IMR-90 (cell line): ENCODE results near the gene UBA5.

ENCODE experiments used
- CEBPB ChIP-seq: IDR thresholded peaks from 2 replicates; pipeline ENCODE4 v1.6.1; 2012; ENCODE audit warnings: low read depth, low read length, improper control_type of control experiment
- ELK1 ChIP-seq: fragments of 150-350 bp; IDR thresholded peaks from 2 replicates; pipeline ENCODE4 v1.6.1; 2016; ENCODE audit warnings: low read depth, mild to moderate bottlenecking, low read length, moderate library complexity, borderline replicate concordance
- MAZ ChIP-seq: IDR thresholded peaks from 2 replicates; pipeline ENCODE4 v1.6.1; 2012; ENCODE audit warnings: low read depth, mild to moderate bottlenecking, low read length, improper control_type of control experiment, moderate library complexity, borderline replicate concordance
- MXI1 ChIP-seq: IDR thresholded peaks from 2 replicates; pipeline ENCODE4 v1.6.1; 2012; ENCODE audit warnings: low read depth, mild to moderate bottlenecking, low read length, moderate library complexity, borderline replicate concordance
- NFE2L2 ChIP-seq: fragments of 150-350 bp; IDR thresholded peaks from 2 replicates; pipeline ENCODE4 v1.6.1; 2016; ENCODE audit warnings: low read depth, mild to moderate bottlenecking, low read length
- POLR2A ChIP-seq: IDR thresholded peaks from 2 replicates; pipeline ENCODE4 v1.6.1; 2012; ENCODE audit warnings: mild to moderate bottlenecking, low read depth, low read length
- RFX5 ChIP-seq: IDR thresholded peaks from 2 replicates; pipeline ENCODE4 v1.8.0; 2012; ENCODE audit warnings: low read depth, mild to moderate bottlenecking, low read length, moderate library complexity
- TF ChIP-seq, protein P1 (sequence below): conservative IDR thresholded peaks from 2 replicates; pipeline ENCODE4 v1.5.1; 2012; ENCODE audit warnings: mild to moderate bottlenecking, low read depth, low read length, improper control_type of control experiment
- TF ChIP-seq, protein P2 (sequence below): fragments of 150-350 bp; IDR thresholded peaks from 2 replicates; pipeline ENCODE4 v1.6.1; 2017; ENCODE audit warnings: mild to moderate bottlenecking, antibody characterized with exemption, low read length, low read depth

- TF ChIP-seq ELK1 (no peak), CEBPB (no peak), POLR2A (no peak), MAZ (no peak), NFE2L2 (no peak), MXI1 (no peak), RFX5 (no peak)
- TF ChIP-seq, protein P1, sequence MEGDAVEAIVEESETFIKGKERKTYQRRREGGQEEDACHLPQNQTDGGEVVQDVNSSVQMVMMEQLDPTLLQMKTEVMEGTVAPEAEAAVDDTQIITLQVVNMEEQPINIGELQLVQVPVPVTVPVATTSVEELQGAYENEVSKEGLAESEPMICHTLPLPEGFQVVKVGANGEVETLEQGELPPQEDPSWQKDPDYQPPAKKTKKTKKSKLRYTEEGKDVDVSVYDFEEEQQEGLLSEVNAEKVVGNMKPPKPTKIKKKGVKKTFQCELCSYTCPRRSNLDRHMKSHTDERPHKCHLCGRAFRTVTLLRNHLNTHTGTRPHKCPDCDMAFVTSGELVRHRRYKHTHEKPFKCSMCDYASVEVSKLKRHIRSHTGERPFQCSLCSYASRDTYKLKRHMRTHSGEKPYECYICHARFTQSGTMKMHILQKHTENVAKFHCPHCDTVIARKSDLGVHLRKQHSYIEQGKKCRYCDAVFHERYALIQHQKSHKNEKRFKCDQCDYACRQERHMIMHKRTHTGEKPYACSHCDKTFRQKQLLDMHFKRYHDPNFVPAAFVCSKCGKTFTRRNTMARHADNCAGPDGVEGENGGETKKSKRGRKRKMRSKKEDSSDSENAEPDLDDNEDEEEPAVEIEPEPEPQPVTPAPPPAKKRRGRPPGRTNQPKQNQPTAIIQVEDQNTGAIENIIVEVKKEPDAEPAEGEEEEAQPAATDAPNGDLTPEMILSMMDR, result no peak
- TF ChIP-seq, protein P2, sequence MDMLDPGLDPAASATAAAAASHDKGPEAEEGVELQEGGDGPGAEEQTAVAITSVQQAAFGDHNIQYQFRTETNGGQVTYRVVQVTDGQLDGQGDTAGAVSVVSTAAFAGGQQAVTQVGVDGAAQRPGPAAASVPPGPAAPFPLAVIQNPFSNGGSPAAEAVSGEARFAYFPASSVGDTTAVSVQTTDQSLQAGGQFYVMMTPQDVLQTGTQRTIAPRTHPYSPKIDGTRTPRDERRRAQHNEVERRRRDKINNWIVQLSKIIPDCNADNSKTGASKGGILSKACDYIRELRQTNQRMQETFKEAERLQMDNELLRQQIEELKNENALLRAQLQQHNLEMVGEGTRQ, result no peak
Observed at GRCh38 chr3:132665230-132665745, 5.2 kb downstream of the UBA5 start.
